Panc1 (cell line): ENCODE measurements around the gene MTM1. TPM values are rescaled to one million over a fixed set of nuclear protein-coding genes. Genes with fewer than 3 reads are reported as not detected.

Experiments
- ATAC-seq: fragments of 200-7000 bp; cut with Tn5 transposase; 2 replicates; pipeline ENCODE4 v1.9.1; 2020; ENCODE audit warnings: mild to moderate bottlenecking, moderate library complexity
- BruUV-seq: library from RNA; stranded (reverse); fragments of 400-500 nt; replicated peaks from 2 replicates; lab custom pipeline; 2021; lab: Mats Ljungman, UMichigan
- CTCF ChIA-PET: fragments of 300-600 bp; sonication (Branson Sonifier 250); formaldehyde crosslinking; loops from one replicate; lab custom pipeline; 2022; ENCODE audit warnings: antibody characterized with exemption; lab: Charles Lee
- POLR2A ChIA-PET: fragments of 300-600 bp; sonication (Branson Sonifier 250); formaldehyde crosslinking; loops from one replicate; lab custom pipeline; 2022; ENCODE audit warnings: antibody characterized with exemption; lab: Charles Lee
- DNase-seq: peaks from one replicate; pipeline ENCODE4 v3.0.0-alpha.2; 2010; ENCODE audit warnings: low read depth, low spot score
- H3K27ac ChIP-seq: 2 replicates; pipeline ENCODE4 v1.5.1; 2011; ENCODE audit warnings: mild to moderate bottlenecking, low read length, inconsistent platforms
- H3K27me3 ChIP-seq: fragments of 200-500 bp; sonication (Bioruptor generic); 2 replicates; pipeline ENCODE4 v1.6.0; 2014; ENCODE audit warnings: low read length, inconsistent platforms; ENCODE audit not compliant: control insufficient read depth, insufficient read depth
- H3K36me3 ChIP-seq: fragments of 200-500 bp; sonication (Bioruptor generic); 2 replicates; pipeline ENCODE4 v1.5.1; 2014; ENCODE audit warnings: inconsistent platforms, mild to moderate bottlenecking, low read length, moderate library complexity; ENCODE audit not compliant: control insufficient read depth, insufficient read depth
- H3K4me1 ChIP-seq: 2 replicates; pipeline ENCODE4 v1.5.1; 2011; ENCODE audit warnings: inconsistent platforms, mild to moderate bottlenecking, low read length, moderate library complexity; ENCODE audit not compliant: control insufficient read depth, insufficient read depth
- H3K4me3 ChIP-seq, 2 experiments: 2 replicates each; pipeline ENCODE4 v1.5.1; 2011 to 2012; ENCODE audit warnings: low read depth in 2 of 2, low read length in 2 of 2, mild to moderate bottlenecking in 2 of 2, inconsistent platforms in 1 of 2, moderate library complexity in 1 of 2
- H3K9me3 ChIP-seq: fragments of 200-500 bp; sonication (Bioruptor generic); 2 replicates; pipeline ENCODE4 v1.5.1; 2014; ENCODE audit warnings: low read depth, mild to moderate bottlenecking, inconsistent platforms, low read length, moderate library complexity; ENCODE audit not compliant: control insufficient read depth, insufficient read depth
- POLR2AphosphoS5 ChIP-seq: IDR thresholded peaks from 2 replicates; pipeline ENCODE4 v1.6.1; 2012; ENCODE audit warnings: mild to moderate bottlenecking, low read depth, low read length, moderate library complexity
- SIN3A ChIP-seq: IDR thresholded peaks from 2 replicates; pipeline ENCODE4 v1.6.1; 2012; ENCODE audit warnings: low read depth, mild to moderate bottlenecking, low read length, moderate library complexity, borderline replicate concordance; ENCODE audit not compliant: insufficient read depth
- TCF7L2 ChIP-seq: IDR thresholded peaks from 2 replicates; pipeline ENCODE4 v1.6.1; 2011; ENCODE audit warnings: mild to moderate bottlenecking, low read depth, low read length, inconsistent platforms
- in situ Hi-C: cut with HindIII; loops from 2 replicates; pipeline ENCODE4 v1.10.0; 2016; ENCODE audit warnings: low sequenced_read_pairs, low pct_unique_long_range_greater_than_20kb
- intact Hi-C: fragments of 100-400 bp; cut with micrococcal nuclease; formaldehyde crosslinking; loops from one replicate; pipeline ENCODE4 v1.10.0; 2022; ENCODE audit not compliant: unreplicated experiment
- total RNA-seq: library from RNA; stranded (reverse); gene quantifications from one replicate; pipeline ENCODE4 v1.2.1, GENCODE V29; 2021; ENCODE audit not compliant: unreplicated experiment
- TF ChIP-seq, protein P1 (sequence below): fragments of 450-650 bp; IDR thresholded peaks from 2 replicates; pipeline ENCODE4 v1.5.1; 2017; ENCODE audit warnings: mild to moderate bottlenecking
- TF ChIP-seq, protein P2 (sequence below), 2 experiments: IDR thresholded peaks; 2 replicates each; pipeline ENCODE4 v1.6.1; 2011 to 2012; ENCODE audit warnings: low read depth in 2 of 2, control low read depth in 1 of 2, low read length in 1 of 2, mild to moderate bottlenecking in 1 of 2, moderate library complexity in 1 of 2; ENCODE audit not compliant: insufficient read depth in 1 of 2

MTM1 gene
- total RNA-seq, 1 experiment from 2014 or later, result 24.0 TPM

DNA sequence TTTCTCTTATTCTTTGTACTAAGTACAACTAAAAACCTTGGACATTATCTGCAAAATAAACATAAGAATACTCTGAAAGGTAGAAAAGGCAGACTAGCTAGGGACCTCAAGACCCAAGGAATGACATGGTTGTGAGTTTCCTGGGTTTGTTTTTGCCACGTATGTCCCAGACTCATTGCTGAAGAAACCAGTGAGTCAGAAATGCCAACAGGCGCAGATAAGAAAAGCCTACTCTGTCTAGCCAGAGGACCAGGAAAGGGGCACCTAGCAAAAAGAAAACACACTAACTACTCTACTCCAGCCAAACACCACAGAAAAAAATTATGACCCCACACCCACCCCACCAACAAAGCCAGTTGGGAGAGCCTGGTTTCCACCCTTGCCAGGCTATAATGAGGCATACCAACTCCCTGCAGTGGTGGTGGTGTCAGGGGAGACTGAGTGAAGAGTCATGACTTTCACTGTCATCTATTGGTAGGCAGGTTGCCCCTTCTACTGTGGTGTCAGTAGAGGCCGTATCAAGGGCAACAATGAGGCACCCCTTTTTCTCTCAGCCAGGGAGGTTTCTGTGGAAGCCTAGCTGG, 135.7 kb downstream of the MTM1 start:
- intact Hi-C loops (no loop called here), in situ Hi-C loops (no loop called here)
- Histone ChIP-seq H3K4me3 (no peak overlapping the region), H3K27me3 (no peaks in the 10 kb centered on the region), H3K36me3 (0 out of 2 replicates have a peak, but pooled peaks cover 2% of the 10 kb centered on the region), H3K4me1 (no peaks in the 10 kb centered on the region; the same call in 1 of the 2 replicates), H3K9me3 (no peaks in the 10 kb centered on the region), H3K27ac (no peak overlapping the region)
- ChIA-PET POLR2A (no interaction called here), CTCF (no interaction called here)
- BruUV-seq, result no TSS peak
- DNase-seq (no peak), ATAC-seq (no peak; the same call in 1 of the 2 replicates)
- TF ChIP-seq POLR2AphosphoS5 (no peak), TCF7L2 (no peak), SIN3A (no peak)
- TF ChIP-seq, protein P1, sequence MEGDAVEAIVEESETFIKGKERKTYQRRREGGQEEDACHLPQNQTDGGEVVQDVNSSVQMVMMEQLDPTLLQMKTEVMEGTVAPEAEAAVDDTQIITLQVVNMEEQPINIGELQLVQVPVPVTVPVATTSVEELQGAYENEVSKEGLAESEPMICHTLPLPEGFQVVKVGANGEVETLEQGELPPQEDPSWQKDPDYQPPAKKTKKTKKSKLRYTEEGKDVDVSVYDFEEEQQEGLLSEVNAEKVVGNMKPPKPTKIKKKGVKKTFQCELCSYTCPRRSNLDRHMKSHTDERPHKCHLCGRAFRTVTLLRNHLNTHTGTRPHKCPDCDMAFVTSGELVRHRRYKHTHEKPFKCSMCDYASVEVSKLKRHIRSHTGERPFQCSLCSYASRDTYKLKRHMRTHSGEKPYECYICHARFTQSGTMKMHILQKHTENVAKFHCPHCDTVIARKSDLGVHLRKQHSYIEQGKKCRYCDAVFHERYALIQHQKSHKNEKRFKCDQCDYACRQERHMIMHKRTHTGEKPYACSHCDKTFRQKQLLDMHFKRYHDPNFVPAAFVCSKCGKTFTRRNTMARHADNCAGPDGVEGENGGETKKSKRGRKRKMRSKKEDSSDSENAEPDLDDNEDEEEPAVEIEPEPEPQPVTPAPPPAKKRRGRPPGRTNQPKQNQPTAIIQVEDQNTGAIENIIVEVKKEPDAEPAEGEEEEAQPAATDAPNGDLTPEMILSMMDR, result no peak
- TF ChIP-seq, protein P2, sequence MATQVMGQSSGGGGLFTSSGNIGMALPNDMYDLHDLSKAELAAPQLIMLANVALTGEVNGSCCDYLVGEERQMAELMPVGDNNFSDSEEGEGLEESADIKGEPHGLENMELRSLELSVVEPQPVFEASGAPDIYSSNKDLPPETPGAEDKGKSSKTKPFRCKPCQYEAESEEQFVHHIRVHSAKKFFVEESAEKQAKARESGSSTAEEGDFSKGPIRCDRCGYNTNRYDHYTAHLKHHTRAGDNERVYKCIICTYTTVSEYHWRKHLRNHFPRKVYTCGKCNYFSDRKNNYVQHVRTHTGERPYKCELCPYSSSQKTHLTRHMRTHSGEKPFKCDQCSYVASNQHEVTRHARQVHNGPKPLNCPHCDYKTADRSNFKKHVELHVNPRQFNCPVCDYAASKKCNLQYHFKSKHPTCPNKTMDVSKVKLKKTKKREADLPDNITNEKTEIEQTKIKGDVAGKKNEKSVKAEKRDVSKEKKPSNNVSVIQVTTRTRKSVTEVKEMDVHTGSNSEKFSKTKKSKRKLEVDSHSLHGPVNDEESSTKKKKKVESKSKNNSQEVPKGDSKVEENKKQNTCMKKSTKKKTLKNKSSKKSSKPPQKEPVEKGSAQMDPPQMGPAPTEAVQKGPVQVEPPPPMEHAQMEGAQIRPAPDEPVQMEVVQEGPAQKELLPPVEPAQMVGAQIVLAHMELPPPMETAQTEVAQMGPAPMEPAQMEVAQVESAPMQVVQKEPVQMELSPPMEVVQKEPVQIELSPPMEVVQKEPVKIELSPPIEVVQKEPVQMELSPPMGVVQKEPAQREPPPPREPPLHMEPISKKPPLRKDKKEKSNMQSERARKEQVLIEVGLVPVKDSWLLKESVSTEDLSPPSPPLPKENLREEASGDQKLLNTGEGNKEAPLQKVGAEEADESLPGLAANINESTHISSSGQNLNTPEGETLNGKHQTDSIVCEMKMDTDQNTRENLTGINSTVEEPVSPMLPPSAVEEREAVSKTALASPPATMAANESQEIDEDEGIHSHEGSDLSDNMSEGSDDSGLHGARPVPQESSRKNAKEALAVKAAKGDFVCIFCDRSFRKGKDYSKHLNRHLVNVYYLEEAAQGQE (IDR thresholded peaks at IDR 0.05; ENCODE audit: insufficient read depth in 1 of 2, low read depth in 2 of 2, low read length in 1 of 2), result no peak

DNA sequence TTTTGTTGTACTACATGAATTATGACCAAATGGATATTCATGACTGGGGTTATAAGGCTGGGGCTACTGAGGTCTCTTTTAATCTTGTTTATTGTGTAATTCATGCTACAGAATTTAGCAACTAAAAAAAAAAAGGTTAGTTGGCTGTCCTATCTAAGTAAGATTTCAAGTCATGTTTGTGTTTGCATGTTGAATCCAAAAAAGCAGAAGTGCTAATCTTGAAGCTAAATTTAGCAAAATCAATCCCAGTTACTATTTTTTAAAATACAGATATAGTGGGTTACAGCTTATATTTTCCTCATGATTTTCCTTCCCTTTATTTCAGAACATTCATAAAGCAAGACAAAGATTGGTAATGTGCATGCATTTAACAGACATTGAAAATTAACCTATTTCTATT, 144.2 kb downstream of the MTM1 start:
- CTCF ChIA-PET, result interaction anchor here (0.5 kb wide), 1 partner anchor 30 kb away, joined by 7 read pairs; no protein-coding TSS in a partner anchor
- in situ Hi-C loops, result no loop called here
- no peak for ATAC-seq

More for the DNA sequence above, 144.2 kb downstream of the MTM1 start:
- intact Hi-C loops, result loop anchor here (10.0 kb wide), 1 partner anchor 748 kb away; no protein-coding TSS in a partner anchor
- Histone ChIP-seq H3K27me3 (no peaks in the 10 kb centered on the region), H3K36me3 (no peaks in the 10 kb centered on the region), H3K4me3 (no peak overlapping the region), H3K4me1 (0 out of 2 replicates have a peak, but pooled peaks cover 4% of the 10 kb centered on the region), H3K27ac (no peak overlapping the region), H3K9me3 (no peaks in the 10 kb centered on the region)
- no peak for TF ChIP-seq POLR2AphosphoS5
- TF ChIP-seq, protein P2 (IDR thresholded peaks at IDR 0.05; ENCODE audit: insufficient read depth in 1 of 2, low read depth in 2 of 2, low read length in 1 of 2), result no peak
- no peak for TF ChIP-seq SIN3A
- no peak for DNase-seq
- BruUV-seq, result no TSS peak
- POLR2A ChIA-PET, result no interaction called here
